Measurements from ENCODE around the gene XRCC5.
"Not testable (repeated sequence)": the region's sequence is repeated elsewhere in the genome, so short reads cannot be mapped to it uniquely, and the experiment has no call there.

XRCC5 gene

DNA sequence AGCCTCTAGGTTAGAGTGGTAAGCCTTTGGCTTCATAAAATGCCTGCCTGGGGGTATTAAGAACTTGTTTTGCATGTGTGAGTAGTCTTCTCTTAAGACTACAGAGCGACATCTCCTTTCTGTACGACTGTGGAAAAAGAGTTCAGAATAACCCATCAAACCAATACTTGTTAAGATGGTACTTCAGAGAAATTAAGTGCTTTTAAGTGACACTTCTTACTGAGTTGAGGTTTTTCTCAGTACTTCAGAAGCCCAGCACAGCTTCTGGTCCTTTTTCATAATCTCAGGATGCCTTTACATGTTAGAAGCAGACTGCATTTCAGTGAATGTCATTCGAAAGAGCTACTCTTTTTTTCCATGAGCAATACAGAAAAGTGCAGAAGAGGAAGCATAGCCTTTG is 10.8 kb downstream of the XRCC5 start:
- DNase-seq, result no peak

DNA sequence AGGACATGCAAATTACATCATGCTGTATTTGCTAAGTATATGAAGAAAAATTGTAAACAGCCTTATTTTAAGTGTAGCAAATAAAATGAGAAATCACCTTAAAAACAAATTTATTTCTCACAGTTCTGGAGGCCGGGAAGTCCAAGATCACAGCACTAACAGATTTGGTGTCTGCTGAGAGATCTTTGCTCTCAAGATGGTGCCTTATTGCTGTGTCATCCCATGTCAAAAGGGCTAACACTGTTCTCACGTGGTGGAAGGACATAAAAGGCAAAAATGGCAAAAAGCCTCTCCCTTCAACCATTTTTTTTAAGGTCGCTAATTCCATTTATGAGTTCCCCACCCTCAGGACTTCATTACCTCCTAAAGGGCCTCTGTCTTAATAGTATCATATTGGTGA is 12.1 kb downstream of the XRCC5 start:
- DNase-seq, result no peak

DNA sequence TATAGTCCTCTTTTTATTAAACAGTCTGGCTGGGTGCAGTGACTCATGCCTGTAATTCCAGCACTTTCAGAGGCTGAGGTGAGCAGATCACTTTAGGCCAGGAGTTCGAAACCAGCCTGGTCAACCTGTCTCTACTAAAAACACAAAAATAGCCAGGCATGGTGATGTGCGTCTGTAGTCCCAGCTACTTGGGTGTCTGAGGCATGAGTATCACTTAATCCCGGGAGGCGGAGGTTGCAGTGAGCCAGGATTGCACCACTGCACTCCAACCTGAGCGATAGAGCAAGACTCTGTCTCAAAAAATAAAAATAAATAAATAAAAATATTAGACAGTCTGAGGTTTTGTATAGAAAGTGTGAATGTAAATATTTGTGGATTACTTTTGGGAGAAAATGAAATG is 17.8 kb downstream of the XRCC5 start:
- DNase-seq, result no peak

- no peak for DNase-seq
These were observed 21.3 kb downstream of the XRCC5 start for GRCh38 chr2:216130346-216130971.

- DNase-seq, result no peak
These were observed 22.2 kb downstream of the XRCC5 start for GRCh38 chr2:216131175-216131926.

DNA sequence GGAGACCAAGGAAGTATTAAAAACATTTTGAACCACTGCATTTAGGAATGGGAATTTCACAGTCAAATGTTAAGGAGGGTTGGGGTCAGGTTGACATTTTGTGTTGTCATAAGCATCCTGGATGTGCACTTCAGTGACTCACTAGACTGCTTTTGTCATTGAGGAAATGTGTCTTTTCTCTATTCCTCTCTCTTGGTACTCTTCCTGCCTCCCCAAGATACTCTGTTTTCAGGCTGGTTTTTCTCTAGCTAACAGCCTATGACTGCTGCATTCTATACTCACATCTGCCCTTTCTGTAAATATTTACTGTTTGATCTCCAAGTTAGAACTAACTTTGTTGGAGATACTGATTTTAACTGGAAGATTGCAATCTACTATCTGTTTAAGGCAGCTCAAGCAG is 23.4 kb downstream of the XRCC5 start:
- no peak for DNase-seq

DNA sequence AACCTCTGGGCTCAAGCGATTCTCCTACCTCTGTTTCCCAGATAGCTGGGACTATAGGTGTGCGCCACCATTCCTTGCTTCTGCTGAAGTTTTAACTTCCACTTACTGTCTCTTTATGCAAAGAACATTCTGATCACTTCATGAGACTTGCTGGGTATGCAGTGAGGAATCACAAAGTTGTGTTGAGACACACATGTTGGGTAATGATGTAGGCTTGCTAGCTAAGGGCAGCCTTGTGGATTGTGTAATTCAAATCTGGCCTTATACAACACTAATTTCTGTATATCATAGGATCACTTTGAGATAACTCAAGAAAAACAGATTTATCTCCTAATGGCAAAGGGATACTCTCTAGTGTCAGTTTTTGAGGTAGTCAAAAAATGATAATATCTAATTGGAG is 24.2 kb downstream of the XRCC5 start:
- DNase-seq, result no peak

DNA sequence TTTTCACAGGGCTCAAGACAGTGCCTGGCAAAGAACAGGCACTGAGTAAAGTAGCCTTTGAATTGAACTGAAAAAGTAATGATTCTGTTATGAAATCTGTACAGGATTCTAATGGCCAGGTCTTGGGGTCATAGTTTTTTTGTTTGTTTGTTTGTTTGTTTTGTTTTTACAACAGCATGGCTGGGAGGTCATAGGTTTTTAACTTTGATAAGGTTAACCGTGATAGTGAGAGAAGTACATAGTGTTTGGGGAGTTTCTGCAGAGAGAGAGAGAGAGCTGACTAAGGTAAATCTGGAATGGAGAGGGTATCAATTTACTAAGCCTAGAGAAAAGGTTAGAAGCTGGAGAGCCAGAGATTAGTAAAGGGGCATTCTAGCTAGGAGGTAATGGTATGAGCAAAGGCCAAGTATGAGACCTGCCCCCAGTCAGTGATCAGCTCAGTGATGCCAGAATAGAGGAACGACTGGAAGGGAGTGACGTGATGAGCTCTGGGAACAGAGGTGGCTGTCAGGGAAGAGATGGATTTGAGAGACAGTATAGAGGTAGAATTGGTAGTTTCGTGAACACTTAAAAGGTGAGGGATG is 25.9 kb downstream of the XRCC5 start:
- no peak for DNase-seq

GRCh38 chr2:216139884-216140283 is 30.7 kb downstream of the XRCC5 start:
- DNase-seq, result no peak

DNA sequence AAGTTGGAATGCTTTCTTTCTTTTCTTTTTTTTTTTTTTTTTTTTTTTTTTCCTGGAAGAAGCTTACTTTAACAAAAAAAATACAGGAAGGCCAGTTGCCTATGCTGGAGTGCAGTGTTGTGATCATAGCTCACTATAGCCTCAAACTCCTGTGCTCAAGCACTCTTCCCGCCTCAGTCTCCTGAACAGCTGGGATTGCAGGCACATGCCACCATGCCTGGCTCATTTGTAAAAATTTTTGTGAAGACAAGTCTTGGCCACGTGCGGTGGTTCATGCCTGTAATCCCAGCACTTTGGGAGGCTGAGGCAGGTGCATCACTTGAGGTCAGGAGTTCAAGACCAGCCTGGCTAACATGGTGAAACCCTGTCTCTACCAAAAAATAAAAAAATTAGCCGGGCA is 32.4 kb downstream of the XRCC5 start:
- DNase-seq, result not testable (repeated sequence)

DNA sequence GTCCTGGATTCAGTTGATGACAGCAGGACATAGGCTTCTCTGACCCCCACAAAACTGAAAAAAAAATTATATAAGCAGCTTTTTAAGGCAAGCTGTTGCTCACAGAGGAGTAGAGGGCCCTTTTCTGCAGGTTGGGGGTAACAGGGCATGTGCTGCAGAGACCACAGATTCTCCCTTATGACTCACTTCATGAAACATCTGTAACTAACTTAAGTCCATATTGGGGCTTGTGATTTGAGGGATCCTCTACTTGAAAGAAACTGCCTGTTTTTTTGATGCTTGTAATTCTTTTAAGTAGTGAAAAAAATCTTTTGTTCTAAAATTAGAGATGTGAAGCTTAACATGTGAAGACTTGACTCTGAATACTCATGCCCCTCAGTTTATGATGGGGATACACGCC is 33.4 kb downstream of the XRCC5 start:
- DNase-seq, result no peak

- DNase-seq, result no peak
These were observed 35.2 kb downstream of the XRCC5 start for GRCh38 chr2:216144372-216144771.

DNA sequence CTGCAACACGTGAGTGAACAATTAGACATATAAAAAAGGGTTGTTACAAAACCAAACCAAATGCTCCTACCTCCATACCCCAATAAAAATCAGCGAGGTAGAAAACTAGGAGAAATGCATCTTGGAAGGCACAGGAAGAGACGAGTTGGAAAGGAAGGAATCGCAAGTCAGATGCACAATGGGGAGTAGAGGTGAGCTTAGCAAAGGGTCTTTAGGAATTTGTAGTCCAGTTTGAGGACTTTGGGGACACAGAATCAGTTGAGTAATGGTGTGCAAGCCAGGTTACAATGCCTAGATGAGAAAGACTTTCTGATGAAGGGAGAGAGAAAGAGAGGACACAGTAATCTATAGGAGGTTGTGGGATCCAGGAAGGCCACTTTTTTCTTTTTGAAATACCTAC is 35.7 kb downstream of the XRCC5 start:
- DNase-seq, result no peak

- DNase-seq, result no peak
These were observed 37.4 kb downstream of the XRCC5 start for GRCh38 chr2:216146573-216146972.

GRCh38 chr2:216147172-216148131 is 38.3 kb downstream of the XRCC5 start:
- DNase-seq, result no peak

GRCh38 chr2:216148983-216149382 is 39.8 kb downstream of the XRCC5 start:
- no peak for DNase-seq

- no peak for DNase-seq
These were observed 40.6 kb downstream of the XRCC5 start for GRCh38 chr2:216149741-216150140.

GRCh38 chr2:216151313-216152025 is 42.3 kb downstream of the XRCC5 start:
- no peak for DNase-seq

DNA sequence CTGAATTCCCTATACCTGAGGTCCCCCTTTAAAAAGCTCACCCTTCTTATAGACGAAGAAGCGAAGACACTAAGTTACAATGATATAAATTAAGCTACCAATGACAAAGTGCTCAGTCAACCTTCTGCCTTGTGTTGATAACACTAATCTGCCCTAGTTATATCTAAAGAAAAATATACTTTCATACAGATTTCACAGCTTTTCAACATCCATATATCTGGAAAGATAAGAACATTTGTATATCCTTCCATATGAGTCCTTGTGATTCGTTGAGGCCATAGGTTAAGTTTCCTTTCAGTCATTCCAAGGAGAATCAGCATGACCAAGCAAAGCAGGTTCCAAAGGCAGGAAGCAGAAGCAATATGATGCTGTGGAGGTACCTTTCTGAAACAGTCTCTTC is 46.8 kb downstream of the XRCC5 start:
- DNase-seq, result no peak

DNA sequence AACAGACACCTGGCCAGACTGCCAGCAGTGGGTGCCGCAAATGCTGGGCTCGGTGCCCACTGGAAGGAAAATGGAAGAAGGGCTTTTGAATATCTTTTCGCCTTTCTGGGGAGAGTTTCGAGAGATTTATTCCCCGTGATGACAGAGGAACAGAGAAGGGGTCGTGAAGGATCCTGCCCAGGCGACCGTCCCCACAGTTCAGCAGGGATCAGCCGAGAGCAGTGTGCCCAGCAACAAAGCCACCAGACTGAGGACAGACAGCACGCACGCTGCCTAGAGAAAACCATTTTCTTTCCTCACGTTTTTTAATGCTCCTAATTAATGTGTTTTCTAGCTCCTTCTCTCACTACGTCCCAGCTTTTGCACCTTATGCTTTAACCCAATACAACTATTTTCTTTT is 47.7 kb downstream of the XRCC5 start:
- no peak for DNase-seq

DNA sequence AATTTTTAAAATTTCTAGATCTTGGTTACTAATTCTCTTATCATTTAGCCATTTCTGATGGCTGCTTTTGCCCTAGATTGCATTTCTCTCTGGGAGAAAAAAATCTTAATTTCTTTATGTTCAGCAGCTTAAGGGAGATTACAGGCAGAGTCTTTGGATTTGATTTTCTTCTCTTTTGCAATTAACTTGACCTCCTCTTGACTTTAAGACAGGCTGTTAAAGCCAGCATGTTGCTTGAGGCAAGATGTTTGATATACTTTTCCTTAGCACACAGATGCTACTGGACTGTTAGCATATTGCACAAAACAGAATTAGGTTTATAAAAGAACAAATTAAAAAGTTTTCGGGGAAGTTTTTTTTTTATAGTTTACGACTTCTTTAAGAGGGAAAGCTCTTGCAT is 50.0 kb downstream of the XRCC5 start:
- DNase-seq, result no peak

GRCh38 chr2:216159646-216160045 is 50.5 kb downstream of the XRCC5 start:
- DNase-seq, result no peak

GRCh38 chr2:216160786-216161185 is 51.6 kb downstream of the XRCC5 start:
- no peak for DNase-seq

All from NCI-H510A treated with DMSO at 0.1 percent for 48 hours (cell line).